Gastroesophageal sphincter (tissue), 3 donors: Measurements from ENCODE around the gene UNKL.

Experiments
- EP300 ChIP-seq: sonication (generic); formaldehyde crosslinking; IDR thresholded peaks from one replicate; pipeline ENCODE4 v1.6.1; 2017; ENCODE audit warnings: antibody characterized with exemption, mild to moderate bottlenecking
- POLR2A ChIP-seq, 2 donors: fragments of 450-650 bp; IDR thresholded peaks; one replicate each; pipeline ENCODE4 v1.6.1; 2017; ENCODE audit warnings: antibody characterized with exemption in 2 of 2, mild to moderate bottlenecking in 2 of 2, moderate library complexity in 1 of 2
- POLR2AphosphoS5 ChIP-seq: sonication (generic); formaldehyde crosslinking; IDR thresholded peaks from one replicate; pipeline ENCODE4 v1.6.1; 2017; ENCODE audit warnings: antibody characterized with exemption
- TF ChIP-seq, protein P1 (sequence below), 4 experiments: fragments of 200-600 bp in 2 of 4; fragments of 450-650 bp in 2 of 4; sonication (generic) in 1 of 4; IDR thresholded peaks; one replicate each; pipeline ENCODE4 v1.5.1; 2017 to 2019; ENCODE audit warnings: antibody characterized with exemption in 4 of 4, mild to moderate bottlenecking in 2 of 4, moderate library complexity in 2 of 4

DNA sequence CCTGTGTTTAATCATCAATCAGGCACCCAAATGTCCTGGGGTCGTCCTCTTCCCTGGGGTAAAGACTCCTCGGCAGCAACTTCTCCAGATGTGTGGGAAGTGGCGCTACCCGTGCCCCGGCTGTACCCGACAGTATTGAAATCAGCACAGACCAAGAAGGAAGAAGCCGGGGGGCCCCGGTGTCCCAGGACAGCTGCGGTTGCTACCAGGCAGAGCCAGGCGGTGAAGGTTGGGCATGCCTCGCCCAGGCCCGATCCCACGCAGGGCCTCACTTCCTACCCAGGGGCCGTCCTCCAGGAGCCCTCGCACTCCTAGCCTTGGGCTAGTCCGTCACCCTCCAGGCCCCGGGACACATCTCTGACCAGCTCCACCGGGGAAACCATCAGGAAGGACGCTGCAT is 38.8 kb upstream of the UNKL start:
- TF ChIP-seq POLR2AphosphoS5, result no peak
- no peak for TF ChIP-seq EP300
- TF ChIP-seq, protein P1, sequence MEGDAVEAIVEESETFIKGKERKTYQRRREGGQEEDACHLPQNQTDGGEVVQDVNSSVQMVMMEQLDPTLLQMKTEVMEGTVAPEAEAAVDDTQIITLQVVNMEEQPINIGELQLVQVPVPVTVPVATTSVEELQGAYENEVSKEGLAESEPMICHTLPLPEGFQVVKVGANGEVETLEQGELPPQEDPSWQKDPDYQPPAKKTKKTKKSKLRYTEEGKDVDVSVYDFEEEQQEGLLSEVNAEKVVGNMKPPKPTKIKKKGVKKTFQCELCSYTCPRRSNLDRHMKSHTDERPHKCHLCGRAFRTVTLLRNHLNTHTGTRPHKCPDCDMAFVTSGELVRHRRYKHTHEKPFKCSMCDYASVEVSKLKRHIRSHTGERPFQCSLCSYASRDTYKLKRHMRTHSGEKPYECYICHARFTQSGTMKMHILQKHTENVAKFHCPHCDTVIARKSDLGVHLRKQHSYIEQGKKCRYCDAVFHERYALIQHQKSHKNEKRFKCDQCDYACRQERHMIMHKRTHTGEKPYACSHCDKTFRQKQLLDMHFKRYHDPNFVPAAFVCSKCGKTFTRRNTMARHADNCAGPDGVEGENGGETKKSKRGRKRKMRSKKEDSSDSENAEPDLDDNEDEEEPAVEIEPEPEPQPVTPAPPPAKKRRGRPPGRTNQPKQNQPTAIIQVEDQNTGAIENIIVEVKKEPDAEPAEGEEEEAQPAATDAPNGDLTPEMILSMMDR (IDR thresholded peaks at IDR 0.05), result no peak
- TF ChIP-seq POLR2A (IDR thresholded peaks at IDR 0.05), result no peak
